HS-5 (cell line): ENCODE data around the gene AIF1L.

ENCODE experiments used
- DNase-seq: peaks from one replicate; pipeline ENCODE4 v3.0.0-alpha.2; 2012; ENCODE audit warnings: low read depth

The AIF1L gene

DNA sequence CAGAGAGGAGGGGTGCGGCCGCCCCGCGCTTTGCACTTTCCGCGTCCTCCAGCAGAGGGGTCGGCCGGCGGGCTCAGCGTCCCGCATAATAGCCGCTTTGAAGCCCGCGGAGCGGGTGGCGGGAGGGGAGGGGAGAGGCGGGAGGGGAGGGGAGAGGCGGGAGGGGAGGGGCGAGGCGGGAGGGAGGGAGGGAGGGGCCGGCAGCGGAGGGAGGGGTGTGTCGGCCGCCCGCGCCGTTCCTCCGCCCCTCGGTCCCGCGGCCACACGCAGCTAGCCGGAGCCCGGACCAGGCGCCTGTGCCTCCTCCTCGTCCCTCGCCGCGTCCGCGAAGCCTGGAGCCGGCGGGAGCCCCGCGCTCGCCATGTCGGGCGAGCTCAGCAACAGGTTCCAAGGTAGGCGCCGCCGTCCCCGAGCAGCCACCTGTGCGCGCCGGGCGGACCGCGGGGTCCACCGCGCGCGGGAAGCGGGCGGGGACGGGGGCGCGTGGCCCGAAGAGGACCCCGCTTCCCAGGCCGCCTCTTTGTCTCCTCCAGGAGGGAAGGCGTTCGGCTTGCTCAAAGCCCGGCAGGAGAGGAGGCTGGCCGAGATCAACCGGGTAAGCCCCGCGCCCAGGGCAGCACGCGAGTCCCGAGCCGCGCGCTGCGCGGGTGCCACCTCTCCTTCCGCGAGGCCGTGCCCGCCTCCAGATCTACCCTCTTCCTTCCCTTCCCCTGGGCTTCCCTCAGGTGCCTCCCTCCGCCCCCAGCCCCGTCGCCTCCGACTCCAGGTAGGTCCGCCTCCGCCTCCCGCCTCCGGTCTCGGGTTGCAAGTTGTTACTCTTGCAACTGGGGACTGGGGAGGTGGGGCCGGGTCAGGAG is at the start of gene AIF1L:
Gene AIF1L, plus strand, starts transcription at position 263 of the 857 bp plus-strand sequence. Its CDS starts 99 bp downstream, at position 362.
- no peak for DNase-seq

DNA sequence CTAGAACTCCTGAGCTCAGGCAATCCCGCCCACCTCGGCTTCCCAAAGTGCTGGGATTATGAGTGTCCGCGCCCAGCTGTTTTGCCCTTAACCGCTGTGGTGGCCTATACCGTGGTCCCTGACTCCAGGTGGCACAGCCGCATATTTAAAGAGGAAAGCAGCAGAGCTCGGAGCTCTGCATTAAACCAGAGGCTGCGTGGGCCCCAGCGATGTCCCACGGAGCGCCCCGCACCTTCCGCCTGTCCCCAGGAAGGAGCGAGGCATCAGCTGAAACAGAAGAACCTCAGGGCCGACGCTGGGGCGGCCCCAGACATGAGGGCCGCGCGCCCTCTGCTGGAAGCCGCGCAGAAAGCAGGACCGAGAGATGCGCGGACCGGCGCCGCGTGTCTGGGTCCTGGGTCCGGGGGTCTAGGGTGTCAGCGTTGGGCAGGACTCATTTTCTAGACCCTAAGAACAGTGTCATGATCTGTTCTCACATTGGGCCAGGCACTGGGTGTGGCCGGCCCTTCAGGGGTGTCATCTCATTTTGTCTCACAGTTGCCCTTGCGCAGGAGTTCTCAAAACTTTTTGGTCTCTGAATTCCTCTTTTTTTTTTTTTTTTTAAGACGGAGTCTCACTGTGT is 49.6 kb upstream of the AIF1L start:
- no peak for DNase-seq

DNA sequence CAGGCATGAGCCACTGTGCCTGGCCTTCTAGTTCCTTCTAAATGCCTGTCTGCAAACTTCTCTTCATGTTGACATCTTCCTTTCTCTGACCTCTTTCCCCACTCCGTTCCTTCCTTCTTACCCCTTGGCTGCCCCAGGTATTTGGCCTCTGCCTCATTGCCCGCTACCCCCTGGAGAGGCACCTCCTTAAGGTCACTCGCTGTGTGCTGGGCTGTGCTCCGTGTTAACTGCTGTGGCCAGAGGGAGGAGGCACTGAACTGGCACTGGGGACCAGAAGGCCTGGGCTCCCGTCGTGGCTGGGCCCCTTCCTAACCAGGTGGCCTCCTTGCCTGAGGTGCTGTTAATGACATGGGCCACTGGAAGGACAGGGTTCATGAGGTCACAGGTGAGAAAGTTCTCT is 48.0 kb upstream of the AIF1L start:
- no peak for DNase-seq

DNA sequence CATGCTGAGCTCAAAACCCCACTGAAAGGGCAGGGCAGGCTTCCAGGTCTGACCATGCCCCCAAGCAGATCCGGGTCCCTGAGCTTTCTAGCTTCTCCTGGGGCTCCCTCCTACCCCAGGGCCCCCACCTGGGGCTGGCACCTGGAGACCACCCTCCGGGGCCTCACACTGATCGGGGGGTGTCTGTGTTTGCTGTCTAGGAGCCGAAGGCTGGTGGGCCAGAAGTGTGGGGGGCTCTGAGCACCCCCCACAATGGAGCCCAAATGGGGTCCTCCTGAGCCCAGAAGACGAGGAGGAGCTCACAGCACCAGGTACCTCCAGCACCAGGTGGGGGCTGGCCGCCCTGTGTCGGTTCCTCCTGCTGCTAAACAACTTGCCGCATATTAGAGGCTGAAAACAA is 47.5 kb upstream of the AIF1L start:
- DNase-seq, result no peak

DNA sequence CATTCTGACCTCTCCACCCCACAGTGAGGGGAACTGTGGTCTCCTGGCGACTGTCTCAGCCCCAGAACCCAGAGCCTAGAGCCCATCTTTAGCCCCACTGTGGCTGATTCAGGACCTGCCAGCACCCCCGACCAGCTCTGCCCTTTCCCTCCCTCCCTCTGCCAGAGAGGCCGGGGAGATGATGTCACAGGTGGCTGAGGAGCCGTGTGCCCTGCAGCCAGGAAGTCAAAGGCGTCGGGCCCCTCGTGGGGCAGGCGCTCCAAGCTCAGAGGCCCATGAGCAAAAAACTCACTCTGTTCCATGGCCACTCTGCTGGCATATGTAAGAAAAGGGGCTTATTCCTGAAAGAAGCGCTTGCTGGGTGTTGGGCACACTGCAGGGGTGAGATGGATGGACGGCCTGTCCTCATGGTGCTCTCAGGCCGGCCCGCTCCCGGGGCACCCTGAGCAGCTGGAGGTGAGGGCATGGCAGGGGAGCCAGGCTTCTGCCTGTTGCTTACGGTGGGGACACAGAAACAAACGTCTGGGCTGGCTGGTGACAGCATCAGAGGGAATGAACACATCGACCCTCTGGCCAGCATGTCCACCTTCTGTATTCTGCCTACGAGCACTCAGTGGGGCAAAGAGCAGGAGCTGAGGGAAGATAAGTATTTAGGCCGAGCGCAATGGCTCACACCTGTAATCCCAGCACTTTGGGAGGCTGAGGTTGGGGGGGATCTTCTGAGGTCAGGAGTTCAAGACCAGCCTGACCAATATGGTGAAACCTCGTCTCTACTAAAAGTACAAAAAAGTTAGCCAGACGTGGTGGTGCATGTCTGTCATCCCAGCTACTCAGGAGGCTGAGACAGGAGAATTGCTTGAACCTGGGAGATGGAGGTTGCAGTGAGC is 46.3 kb upstream of the AIF1L start:
- DNase-seq, result no peak

DNA sequence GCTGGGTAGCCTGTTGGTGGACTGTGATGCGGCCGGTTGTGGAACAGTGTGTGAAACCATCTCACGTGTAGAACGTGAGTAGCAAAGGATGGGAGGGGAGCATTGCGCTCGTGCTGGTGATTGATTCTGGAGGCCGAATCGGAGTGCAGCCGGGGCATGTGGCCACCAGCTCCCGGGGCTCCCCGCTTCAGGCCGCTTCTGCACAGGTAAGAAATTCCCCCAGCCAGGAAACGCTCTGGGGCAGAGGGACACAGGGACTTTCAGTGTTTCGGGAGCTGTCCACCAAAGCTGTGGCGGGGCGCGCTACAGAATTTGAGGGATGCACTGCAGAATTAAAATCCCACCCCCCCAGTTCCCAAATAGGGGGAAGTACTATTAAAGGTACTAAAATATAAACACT is 45.5 kb upstream of the AIF1L start:
- no peak for DNase-seq

DNA sequence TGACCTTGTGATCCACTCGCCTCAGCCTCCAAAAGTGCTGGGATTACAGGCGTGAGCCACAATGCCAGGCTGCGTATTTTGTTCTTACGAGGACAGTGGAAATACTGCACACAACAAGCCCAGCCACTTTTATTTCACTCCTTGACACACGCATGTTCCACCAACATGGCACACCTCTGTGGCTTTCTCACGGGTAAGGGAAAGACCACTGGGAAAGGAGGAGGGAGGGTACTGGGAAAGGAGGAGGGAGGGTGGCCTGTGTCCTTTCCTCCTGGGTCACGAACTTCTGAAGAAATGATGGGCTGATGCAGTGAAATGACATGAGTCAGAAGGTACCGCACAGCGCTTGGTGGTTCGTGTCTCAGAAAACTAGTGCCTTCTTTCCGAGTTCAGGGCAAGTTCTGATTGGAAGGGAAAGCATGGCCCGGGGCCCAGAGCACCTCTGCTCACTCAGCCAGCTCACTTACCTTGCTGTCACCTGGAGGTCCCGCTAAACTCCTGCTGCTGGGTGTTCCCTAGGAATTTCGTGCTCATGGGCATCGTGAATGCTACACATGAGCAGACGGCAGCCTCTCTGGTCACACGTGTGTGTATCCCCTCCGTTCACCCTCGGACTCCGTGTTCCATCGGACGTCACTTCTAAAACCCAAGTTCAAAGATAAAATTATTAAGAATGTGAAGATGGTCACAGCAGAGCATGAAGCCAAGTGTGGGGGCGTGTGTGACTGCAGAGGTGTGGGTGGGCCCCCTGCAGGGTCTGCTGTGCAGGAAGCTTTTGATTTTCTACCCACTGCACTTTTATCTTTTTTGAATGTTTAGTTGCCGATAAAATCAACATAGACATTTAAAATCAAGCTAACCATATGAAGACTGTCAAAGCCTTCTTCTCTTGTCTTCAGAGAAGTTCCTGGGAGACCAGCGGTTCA is 44.5 kb upstream of the AIF1L start:
- no peak for DNase-seq

DNA sequence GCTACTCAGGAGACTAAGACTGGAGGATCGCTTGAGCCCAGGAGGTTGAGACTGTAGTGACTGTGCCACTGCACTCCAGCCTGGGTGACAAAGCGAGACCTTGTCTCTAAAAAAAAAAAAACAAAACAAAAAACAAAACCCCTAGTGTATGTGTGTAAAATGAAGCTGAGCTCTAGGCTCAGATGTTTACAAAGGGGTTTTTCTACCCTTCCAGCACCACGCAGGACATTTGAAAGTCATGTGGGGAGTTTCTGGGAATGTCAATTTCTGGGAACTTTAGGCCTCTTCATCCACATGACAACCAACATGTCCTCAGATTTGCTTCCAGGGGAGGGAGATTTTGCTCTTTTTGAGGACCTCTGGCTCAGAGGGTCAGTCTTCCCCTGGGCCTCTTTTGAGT is 42.4 kb upstream of the AIF1L start:
- no peak for DNase-seq

DNA sequence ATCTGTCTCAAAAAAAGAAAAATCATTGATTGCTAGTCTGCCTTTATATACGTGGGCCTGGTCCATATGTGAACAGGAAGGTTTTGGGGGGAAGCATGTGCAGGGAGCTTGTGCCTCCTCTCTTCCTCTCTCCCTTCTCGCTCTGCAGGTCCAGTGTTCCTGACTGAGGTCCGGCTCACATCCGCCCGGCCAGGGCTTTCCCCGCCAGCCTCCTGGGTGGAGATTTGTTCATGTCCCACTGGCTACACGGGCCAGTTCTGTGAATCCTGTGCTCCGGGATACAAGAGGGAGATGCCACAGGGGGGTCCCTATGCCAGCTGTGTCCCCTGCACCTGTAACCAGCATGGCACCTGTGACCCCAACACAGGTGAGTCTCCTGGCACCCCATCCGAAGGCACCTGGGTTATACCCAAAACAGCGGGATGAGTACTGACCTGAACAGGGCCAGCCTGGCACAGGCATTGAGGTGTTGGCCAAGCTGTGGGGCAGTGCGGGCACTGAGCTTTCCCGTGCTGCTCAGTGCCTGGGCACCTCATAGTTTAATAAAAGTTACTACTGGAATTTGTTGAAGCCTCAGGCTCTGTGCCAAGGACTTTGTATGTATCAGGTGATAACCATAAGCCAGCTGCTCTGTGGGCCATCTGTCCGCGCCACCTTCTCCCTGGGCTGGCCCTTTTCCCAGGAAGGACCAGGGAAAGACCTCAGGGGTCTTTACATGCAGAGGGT is 39.4 kb upstream of the AIF1L start:
- DNase-seq, result no peak

DNA sequence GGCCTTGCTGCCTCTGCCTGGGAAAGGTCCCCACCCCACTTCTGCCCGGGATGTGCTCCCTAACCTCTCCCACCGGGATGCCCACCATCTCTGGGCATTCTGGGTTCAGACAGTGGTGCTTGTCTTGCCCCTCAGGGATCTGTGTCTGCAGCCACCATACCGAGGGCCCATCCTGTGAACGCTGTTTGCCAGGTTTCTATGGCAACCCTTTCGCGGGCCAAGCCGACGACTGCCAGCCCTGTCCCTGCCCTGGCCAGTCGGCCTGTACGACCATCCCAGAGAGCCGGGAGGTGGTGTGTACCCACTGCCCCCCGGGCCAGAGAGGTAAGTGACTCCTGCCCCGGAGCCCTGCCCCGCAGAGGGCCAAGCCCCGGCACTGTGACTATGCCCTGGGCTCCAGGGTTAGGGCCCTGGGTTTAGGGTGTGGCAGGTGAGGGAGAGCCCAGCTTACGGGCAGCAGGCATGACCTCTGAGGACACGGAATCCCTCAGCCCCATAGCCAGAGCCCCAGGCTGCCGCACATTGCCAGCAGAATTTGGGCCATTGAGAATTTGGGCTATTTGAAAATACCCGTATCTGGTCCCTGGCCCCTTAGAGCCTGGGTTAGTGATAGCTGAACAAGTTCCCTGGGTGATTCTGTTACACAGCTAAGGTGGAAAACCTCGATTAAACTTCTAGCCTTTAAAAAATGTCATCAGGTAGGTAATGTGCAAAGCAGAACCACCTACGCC is 35.3 kb upstream of the AIF1L start:
- no peak for DNase-seq

DNA sequence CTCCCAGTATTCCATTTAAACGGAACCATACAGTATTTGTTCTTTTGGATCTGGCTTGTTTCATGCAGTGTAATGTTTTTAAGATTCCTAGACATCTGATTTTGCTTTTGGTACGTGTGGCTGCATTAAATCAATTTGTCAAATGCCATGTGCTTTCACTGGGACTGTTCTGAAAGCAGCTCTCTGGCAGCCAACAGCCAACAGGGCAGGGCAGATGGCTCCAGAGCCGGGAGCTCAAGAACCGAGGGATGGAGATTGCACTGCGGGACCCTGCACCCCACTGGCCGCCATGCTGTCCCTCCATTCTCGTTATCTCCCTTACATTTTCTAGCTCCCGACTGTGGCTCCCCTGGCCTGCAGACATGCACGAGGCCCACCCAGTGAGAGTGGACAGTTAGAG is 33.4 kb upstream of the AIF1L start:
- DNase-seq, result no peak

DNA sequence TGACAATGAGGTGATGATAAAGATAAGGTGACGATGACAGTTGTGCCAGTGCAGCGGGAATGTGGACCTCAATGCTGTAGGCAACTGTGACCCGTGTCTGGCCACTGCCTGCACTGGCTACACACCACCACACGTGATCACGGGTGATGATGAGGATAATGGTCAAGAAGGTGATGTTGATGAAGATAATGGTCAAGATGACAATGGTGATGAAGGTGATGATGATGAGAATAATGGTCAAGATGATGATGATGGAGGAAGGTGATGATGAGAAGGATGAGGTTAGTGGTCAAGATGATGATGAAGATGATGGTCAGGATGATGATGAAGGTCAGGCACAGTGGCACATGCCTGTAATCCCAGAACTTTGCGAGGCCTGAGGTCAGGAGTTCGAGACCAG is 30.7 kb upstream of the AIF1L start:
- no peak for DNase-seq

DNA sequence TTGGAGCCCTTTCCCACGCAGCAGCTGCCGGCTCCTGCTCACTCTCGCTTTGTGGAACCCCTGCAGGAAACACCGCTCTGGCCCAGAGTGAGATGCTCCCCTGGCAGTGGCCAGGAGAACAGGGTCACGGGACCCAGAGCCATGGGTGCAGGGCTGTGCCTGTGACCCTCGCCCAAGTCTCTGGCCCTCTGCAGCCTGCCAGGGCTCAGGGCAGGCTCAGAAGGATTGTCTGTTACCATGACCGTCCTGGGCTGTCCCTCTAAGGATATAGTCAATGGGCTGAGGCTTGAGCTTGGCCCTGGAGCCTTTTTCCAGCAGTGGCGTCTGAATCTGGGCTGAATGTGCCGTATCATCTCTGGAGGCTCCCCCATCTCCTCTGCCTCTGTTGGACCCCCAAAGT is 28.7 kb upstream of the AIF1L start:
- no peak for DNase-seq

DNA sequence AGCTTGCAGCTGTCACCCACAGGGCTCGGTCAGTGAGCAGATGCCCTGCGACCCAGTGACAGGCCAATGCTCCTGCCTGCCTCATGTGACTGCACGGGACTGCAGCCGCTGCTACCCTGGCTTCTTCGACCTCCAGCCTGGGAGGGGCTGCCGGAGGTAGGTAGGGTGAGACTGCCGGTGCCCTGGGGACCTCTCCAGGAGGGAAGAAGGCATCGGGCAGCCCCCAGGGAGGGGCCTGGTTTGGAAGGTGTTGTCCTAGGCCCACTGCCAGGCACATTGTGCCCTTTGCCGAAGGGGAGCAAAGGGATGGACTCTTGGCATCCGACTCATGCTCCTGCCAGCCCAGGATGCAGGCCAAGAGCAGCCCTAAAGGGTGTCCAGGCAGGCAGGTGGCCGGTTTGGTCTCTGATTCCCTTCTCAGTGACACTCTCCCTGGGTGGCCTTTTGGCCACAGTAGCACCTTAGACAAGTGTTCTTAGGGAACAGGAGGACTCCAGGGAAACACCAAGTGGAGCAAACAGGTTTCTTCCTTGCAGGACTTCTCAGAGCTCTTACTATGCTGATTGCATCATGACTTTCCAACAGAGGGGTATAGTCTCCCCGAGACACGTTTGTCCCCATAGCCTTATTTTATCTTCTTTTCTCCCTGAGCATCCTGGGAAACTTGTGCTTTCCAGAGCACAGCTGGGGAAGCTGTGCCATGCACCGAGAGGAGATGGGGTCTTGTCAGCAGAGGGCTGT is 28.1 kb upstream of the AIF1L start:
- DNase-seq, result no peak

DNA sequence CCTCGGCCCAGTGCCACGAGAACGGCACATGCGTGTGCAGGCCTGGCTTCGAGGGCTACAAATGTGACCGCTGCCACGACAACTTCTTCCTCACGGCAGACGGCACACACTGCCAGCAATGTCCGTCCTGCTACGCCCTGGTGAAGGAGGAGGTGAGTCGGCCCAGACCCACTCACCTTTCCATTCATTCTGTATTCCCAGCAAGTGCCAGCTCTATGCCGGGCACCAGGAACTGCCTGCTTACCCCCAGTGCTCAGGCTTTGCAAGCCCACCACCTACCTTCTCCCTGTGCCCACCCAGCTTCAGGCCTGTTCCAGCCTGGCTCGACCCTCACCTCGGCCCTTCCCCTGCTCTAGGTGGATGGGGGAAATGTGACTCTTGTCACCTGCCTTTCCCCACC is 26.6 kb upstream of the AIF1L start:
- DNase-seq, result no peak

DNA sequence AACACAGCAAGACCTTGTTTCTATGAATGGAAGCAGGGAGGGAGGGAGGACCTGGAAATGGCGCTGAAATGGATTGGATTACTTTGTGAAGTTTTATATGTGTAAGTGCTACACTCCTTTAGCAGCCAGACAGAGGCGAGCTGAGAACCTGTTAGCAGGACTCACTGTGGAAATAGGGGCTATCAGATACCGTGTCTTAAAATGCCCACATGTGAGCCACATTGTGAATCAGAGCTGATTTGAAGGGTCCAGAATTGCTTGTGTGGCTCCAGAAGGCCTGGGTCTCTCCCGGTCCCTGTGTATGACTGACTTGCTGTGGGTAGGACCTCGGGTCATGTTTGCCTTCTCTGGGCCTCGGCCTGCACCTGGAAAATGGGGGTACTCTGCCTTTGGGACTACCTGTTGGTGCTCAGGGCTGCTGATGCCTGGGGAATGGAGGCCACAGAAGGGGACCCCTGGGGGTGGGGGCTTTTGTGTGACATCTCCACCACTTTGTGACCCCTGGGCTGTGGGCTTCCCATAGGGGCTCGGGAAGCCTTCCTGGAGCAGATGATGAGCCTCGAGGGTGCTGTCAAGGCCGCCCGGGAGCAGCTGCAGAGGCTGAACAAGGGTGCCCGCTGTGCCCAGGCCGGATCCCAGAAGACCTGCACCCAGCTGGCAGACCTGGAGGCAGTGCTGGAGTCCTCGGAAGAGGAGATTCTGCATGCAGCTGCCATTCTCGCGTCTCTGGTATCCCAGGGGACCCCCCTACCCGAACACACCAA is 24.0 kb upstream of the AIF1L start:
- DNase-seq, result no peak

DNA sequence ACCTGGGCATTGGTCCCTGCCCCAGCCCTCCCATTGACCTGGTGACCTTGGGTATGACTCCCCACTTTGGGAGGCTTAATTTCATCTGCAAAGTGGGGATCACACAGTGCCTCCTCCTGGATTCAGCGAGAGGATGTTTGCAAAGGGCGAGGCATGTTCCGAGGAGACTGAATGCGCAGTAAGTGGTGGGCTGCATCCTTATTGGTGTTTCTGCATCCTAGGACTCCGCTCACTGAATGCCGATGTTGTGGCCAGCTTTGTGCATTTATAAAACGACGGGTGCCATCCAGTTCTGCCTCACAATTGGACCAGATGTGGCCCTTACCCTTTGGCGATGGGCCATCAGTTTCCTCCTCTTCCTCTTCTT is 23.5 kb upstream of the AIF1L start:
- DNase-seq, result no peak

DNA sequence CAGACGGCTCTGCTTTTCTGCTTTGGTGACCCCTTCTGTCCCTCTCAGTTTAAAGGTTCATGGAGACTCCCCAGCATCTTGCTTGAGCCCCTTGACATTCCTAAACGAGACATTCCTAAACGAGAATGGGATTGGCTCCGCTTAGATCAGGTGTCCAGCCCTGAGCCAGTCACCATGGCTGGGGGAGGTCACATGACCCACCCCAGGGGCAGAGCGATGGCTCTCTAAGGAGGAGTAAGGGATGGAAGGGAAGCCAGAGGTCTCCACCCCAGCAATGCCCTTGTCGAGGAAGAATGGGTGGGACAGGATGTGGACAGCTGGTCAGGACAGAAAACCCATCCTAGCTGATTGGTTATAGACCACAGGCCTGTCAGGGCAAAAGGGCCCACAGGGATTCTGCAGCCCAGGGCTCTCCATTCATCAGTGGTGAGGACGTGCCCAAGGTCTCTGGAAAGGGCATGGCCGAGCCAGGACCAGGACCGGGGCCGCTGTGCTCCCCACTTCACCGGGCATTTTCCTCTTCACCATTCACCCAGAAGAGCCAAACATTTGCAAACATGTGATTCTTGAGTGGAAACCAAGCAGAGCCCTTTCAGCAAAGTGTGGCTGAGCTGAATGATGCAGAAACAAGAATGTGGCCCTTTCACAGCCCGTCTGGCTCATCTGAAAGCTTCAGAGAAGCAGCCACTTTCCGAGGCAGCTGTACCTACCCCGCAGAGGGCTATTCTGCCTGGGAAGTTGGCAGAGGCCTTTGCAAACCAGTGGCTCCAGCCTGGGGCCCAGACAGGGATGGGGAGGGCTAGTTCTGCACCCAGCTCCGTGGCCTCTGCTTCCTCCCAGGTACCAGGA is 19.8 kb upstream of the AIF1L start:
- no peak for DNase-seq
